GM21381 (cell line): ENCODE data around the gene BICD2.

ENCODE experiments used
- ATAC-seq: cut with Tn5 transposase; IDR thresholded peaks from one replicate; pipeline ENCODE4 v1.9.1; 2021; ENCODE audit warnings: mild to moderate bottlenecking, moderate library complexity; ENCODE audit not compliant: unreplicated experiment

BICD2 gene

GRCh38 chr9:92728831-92729734, 35.5 kb downstream of the BICD2 start:
- no peak for ATAC-seq

GRCh38 chr9:92727716-92728700, 36.6 kb downstream of the BICD2 start:
- no peak for ATAC-seq

- no peak for ATAC-seq
Observed at GRCh38 chr9:92726971-92727715, 37.5 kb downstream of the BICD2 start.

- ATAC-seq = no peak
Observed at GRCh38 chr9:92726348-92726747, 38.3 kb downstream of the BICD2 start.

- no peak for ATAC-seq
Observed at GRCh38 chr9:92725766-92726165, 38.9 kb downstream of the BICD2 start.

- no peak for ATAC-seq
Observed at GRCh38 chr9:92725266-92725545, 39.4 kb downstream of the BICD2 start.

- ATAC-seq = no peak
Observed at GRCh38 chr9:92724528-92725265, 39.9 kb downstream of the BICD2 start.

- no peak for ATAC-seq
Observed at GRCh38 chr9:92723801-92724323, 40.8 kb downstream of the BICD2 start.

- ATAC-seq = no peak
Observed at GRCh38 chr9:92723299-92723625, 41.4 kb downstream of the BICD2 start.

GRCh38 chr9:92722386-92723298, 42.0 kb downstream of the BICD2 start:
- no peak for ATAC-seq

GRCh38 chr9:92721548-92721947, 43.1 kb downstream of the BICD2 start:
- ATAC-seq = no peak

- ATAC-seq = no peak
Observed at GRCh38 chr9:92720807-92721535, 43.7 kb downstream of the BICD2 start.

- ATAC-seq = no peak
Observed at GRCh38 chr9:92720209-92720765, 44.3 kb downstream of the BICD2 start.

GRCh38 chr9:92719028-92719647, 45.5 kb downstream of the BICD2 start:
- no peak for ATAC-seq

GRCh38 chr9:92718086-92719001, 46.3 kb downstream of the BICD2 start:
- no peak for ATAC-seq

GRCh38 chr9:92717201-92718085, 47.2 kb downstream of the BICD2 start:
- ATAC-seq = no peak
